Coronary artery (tissue), 2 donors: Measurements from ENCODE around the gene SMG9.

Experiments used
- DNase-seq: peaks from one replicate; pipeline ENCODE4 v3.0.0-alpha.2; 2017; ENCODE audit warnings: low spot score
- H3K27ac ChIP-seq, 2 donors: fragments of 200-600 bp; sonication (generic); one replicate each; pipeline ENCODE4 v1.5.1; 2016 to 2019
- H3K4me3 ChIP-seq: fragments of 200-600 bp; sonication (generic); 2 replicates; pipeline ENCODE4 v1.5.1; 2016; ENCODE audit warnings: mild to moderate bottlenecking, moderate library complexity
- CTCF ChIP-seq: fragments of 200-600 bp; sonication (generic); IDR thresholded peaks from one replicate; pipeline ENCODE4 v1.5.1; 2019; ENCODE audit warnings: antibody characterized with exemption

Gene SMG9

GRCh38 chr19:43700395-43701000, 54.3 kb downstream of the SMG9 start:
- peak overlapping the region; percentile 49 for H3K4me3 ChIP-seq
- H3K27ac ChIP-seq = peak overlapping the region; percentile 24 to 75
- DNase-seq = no peak
- TF ChIP-seq CTCF = no peak

- TF ChIP-seq CTCF = no peak
- H3K27ac ChIP-seq = peak overlapping the region in 1 of 2 donors; percentile 75
- DNase-seq = no peak
- H3K4me3 ChIP-seq = peak overlapping the region; percentile 63
These were observed 55.0 kb downstream of the SMG9 start for GRCh38 chr19:43699506-43700394.

- H3K4me3 ChIP-seq = no peak overlapping the region
- H3K27ac ChIP-seq = no peak overlapping the region
- DNase-seq = no peak
- no peak for TF ChIP-seq CTCF
These were observed 57.5 kb downstream of the SMG9 start for GRCh38 chr19:43697295-43697694.

- no peak overlapping the region for H3K27ac ChIP-seq
- no peak for DNase-seq
- no peak overlapping the region for H3K4me3 ChIP-seq
- no peak for TF ChIP-seq CTCF
These were observed 58.6 kb downstream of the SMG9 start for GRCh38 chr19:43695985-43696704.

GRCh38 chr19:43694553-43694952, 60.2 kb downstream of the SMG9 start:
- no peak overlapping the region for H3K27ac ChIP-seq
- no peak overlapping the region for H3K4me3 ChIP-seq
- no peak for TF ChIP-seq CTCF
- DNase-seq = no peak

- no peak for DNase-seq
- H3K27ac ChIP-seq = no peak overlapping the region
- TF ChIP-seq CTCF = no peak
- H3K4me3 ChIP-seq = no peak overlapping the region
These were observed 61.9 kb downstream of the SMG9 start for GRCh38 chr19:43692877-43693276.
